Umbilical cord (tissue), 2 donors: ENCODE results near the gene DBP. TPM values are rescaled to one million over a fixed set of nuclear protein-coding genes. Genes with fewer than 3 reads are reported as not detected.

Source experiments
- DNase-seq: peaks from one replicate; pipeline ENCODE4 v3.0.0-alpha.2; 2015; ENCODE audit warnings: low spot score
- total RNA-seq: library from RNA; depleted of rRNA; stranded (reverse); fragments of >200 nt; gene quantifications from one replicate; pipeline ENCODE4 v1.2.3, GENCODE V29; 2014; ENCODE audit warnings: low replicate concordance; ENCODE audit not compliant: insufficient read depth

DBP gene
- total RNA-seq, 1 donor from 2014 or later, result 0.72 TPM

DNA sequence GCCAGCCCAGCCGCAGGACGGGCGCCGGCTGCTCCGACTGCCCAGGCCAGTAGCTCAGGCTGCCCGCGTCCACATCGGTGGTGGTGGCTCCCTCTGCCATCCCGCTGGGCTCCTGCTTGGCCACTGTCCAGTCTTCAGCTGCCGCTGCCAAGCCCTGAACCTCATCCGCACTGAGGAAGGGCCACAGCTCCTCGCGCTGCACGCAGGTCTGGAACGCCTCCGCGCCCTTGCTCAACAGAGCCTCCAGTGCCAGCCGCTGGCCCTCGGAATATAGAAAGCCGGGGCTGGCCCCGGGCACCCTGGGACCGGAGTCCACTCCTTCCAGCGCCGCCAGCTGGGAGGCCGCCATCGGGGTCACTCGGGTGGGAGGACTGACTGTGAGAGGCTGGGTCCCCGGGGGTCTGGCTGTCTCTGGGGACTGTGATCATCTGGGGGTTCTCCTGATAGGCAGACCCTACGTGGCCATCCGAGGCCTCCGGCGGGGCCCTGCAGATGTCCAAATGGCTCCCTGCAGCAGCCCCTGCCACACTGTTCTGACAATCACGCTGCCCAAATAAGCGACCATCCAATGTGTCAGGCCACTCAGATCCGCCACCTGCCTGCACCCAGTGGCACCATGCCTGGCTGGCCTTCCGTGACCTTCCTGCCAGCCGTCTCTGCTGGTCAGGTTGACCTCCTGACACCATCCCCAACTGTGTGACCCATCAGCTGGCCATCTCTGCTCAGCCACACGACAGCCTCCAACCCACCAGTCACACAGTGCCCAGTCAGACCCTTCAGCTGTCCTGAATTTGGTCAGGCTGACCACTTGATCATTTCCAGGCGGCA lies 23.9 kb downstream of the DBP start:
- DNase-seq, result no peak

DNA sequence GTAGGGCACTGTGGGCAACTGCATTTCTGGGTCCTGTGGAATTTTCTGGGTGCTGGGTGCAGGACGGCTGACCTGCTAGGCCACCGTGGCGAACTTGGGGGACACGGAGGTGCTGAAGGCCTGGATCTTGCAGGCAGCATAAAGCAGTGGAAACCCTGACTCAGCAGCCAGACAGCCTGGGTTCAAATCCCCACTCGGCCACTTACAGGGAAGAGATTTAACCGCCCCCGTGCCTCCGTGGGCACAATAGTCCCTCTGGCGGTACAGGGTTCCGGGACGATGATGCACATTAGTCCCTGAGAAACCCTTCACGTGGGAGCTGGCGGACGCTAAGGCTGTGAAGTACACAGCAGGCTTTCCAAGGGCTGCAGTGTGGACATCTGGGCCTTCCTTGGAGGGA lies 25.3 kb downstream of the DBP start:
- DNase-seq, result no peak

DNA sequence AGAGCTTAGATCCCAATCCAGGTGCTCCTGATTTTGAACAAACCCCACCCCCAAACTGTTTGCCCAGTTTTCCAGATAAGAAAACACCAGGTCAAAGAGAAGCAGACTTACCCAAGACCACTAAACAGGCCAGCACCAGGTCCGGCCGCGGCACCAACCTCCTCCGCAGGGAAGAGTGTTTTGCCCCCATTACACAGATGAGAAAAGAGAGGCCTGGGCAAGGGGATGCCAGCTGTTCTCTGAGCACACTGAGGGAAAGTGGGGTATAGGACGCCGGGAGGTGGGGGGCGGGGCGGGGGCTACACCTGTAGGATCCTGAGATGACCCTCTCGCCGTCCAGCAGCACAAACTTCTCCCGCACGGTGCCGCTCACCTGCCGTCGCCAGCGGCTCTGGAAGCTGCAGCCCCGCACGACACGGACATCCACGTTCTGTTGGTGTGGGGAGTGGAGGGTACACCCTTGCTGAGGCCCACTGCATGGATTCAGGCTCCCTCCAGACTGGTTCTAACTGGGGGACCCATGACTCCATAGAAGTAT lies 27.5 kb downstream of the DBP start:
- DNase-seq, result no peak

DNA sequence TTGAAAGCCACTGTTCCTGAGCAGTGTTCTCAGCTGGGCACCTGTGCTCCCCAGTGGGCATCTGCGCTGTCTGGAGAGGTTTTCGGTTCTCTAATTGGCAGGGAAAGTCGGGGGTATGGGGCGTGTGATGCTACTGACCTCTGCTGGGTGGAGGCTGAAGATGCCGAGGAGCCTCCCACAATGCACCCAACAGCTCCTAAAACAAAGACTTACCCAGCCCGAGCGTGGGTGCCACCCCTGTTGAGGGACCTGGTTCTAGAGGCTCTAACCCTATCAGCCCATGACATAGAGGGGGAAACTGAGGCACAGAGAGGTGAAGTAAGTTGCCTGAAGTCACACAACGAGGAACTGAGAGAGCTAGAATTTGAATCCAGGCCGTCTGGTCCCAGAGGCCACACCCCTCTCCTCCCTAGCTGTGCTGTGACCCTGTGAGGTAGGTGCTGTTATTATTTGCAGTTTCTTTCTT lies 28.3 kb downstream of the DBP start:
- no peak for DNase-seq

DNA sequence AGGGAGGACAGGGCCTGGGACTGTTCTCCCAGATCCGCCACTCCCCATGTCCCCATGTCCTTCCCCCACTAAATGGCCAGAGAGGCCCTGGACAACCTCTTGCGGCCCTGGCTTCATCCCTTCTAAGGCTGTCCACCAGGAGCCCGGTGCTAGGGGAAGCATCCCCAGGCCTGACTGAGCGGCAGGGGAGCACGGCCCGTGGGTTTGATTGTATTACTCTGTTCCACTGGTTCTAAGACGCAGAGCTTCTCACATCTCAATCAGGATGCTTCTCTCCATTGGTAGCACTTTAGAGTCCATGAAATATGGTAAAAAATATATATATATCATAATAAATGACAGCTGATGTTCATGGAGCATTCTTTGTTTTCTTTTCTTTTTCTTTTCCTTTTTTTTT lies 29.8 kb downstream of the DBP start:
- DNase-seq, result no peak

DNA sequence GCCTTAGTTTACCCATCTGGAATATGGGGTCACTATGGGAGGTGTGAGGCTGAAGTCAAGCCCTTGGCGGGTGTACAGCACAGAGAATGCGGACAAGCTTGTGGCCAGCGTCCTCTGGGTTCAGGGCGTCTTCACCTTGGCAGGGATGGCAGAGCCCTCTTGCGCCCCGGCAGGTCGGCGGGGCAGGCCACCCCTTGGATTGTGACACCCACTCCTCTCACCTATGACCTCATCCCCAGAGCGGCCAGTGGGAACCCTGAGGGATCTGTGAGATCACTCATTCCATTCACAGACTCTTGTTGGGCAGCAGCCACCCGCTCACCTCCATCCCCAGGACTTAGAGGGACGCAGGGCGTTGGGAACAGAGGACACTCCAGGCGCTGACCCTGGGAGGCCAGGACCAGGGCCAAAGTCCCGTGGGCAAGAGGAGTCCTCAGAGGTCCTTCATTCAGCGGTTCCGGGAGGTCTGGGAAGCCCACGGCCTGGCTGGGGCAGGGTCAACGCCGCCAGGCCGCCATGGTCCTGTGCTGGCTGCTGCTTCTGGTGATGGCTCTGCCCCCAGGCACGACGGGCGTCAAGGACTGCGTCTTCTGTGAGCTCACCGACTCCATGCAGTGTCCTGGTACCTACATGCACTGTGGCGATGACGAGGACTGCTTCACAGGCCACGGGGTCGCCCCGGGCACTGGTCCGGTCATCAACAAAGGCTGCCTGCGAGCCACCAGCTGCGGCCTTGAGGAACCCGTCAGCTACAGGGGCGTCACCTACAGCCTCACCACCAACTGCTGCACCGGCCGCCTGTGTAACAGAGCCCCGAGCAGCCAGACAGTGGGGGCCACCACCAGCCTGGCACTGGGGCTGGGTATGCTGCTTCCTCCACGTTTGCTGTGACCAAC lies 30.5 kb downstream of the DBP start, which contains the start of gene SPACA4:
TSS of gene SPACA4 (plus strand) at position 280 of the 896 bp plus-strand sequence. CDS start at position 517, 237 bp downstream.
- DNase-seq, result no peak

DNA sequence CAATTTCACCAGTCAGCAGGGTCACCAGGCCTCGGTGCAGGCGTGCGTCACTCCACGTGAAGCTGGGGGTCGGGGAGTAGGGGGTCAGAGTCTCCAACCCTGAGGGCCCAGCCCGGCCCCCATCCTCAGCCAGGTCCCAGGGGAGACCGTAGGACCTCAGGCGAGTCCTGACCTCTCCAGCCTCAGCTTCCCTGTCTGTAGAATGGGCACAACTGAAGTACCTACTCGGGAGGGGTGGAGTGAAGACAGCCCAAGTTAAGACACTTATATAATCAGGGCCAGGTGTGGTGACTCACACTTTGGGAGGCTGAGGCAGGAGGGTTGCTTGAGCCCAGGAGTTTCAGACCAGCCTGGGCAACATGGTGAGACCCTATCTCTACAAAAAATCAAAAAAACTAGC lies 33.3 kb downstream of the DBP start:
- DNase-seq, result no peak

DNA sequence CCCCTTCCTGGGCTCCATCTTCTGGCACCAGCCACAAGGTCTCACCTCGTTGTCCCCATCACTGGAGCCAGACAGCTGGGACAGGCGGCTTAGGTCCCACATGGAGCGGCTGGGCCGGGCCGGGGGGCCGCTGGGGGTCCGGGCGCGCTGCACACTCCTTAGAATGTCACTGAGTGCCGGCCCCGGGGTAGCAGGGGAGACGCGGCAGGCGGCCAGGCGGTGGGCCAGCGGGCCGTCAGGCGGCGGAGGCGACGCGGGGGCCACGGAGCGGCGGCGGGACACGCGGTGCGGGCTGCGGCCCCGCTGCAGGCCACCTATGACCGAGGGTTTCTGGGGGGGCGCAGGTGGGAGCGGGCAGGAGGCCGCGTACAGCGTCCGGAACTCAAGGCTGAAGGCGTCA lies 33.7 kb downstream of the DBP start:
- no peak for DNase-seq

DNA sequence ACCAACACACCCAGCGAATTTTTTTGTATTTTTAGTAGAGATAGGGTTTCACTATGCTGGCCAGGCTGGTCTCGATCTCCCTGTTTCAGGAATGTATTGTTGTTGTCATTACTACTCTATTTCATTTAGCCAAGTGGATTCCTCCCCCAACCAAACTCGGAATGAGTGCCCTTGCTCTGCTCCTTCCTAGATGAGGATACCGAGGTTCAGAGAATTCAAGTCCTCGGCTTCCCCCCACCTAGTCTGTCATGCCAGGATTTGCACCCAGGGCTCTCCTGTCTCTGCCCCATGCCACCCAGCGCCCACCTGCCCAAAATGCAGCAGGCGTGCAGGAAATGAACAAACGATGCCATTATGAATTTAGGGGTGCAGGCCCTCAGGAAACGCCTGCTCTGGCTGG lies 34.2 kb downstream of the DBP start:
- DNase-seq, result no peak

DNA sequence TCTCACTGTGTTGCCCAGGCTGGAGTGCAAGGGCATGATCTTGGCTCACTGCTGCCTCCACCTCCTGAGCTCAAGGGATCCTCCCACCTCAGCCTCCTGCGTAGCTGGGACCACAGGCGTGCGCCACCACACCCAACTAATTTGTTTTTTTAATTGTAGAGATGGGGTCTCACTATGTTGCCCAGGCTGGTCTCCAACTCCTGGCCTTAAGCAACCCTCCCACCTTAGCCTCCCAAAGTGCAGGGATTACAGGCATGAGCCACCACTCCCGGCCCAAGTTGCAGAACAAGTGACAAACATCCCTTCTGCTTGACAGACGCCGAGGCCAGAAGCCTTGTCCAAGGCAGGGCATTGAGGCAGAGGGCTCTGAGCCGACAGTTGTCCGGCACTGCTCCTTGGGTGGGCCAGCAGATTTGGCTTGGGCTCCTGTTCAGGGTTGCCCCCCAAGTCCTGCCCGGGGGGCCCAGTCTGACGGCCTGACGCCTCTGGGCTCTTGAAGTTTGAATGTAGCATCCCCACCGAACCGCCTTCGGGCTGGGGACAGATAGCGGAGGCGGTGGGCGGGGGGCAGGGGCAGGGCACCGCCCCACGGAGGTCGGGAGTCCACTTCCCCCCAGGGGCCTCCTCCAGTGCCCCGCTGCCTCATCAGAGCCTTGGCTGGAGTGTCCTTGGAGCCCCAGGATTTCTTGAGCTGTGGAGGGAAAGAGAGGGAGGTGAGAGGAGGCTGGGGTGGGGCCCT lies 36.3 kb downstream of the DBP start:
- DNase-seq, result no peak

DNA sequence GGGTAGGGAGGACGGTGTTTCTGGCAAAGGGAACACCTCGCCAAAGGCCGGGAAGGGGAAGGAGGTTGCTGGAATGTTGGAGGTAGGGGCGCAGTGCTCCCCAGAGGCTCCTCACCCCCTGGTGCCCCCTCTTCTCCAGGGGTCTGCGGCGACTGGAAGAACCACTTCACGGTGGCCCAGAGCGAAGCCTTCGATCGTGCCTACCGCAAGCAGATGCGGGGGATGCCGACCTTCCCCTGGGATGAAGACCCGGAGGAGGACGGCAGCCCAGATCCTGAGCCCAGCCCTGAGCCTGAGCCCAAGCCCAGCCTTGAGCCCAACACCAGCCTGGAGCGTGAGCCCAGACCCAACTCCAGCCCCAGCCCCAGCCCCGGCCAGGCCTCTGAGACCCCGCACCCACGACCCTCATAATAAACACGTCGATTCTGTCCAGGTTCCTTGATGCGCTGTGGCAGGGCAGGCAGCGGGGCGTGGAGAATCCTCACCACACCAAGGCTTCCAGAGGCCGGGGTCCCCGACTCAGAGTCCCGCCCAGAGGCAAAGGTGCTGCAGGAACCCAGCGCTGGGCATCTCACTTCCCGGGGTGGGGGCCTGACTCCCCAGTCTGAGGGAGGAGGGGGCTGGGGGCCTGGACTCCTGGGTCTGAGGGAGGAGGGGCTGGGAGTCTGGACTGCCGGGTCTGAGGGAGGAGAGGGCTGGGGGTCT lies 38.0 kb downstream of the DBP start:
- no peak for DNase-seq

DNA sequence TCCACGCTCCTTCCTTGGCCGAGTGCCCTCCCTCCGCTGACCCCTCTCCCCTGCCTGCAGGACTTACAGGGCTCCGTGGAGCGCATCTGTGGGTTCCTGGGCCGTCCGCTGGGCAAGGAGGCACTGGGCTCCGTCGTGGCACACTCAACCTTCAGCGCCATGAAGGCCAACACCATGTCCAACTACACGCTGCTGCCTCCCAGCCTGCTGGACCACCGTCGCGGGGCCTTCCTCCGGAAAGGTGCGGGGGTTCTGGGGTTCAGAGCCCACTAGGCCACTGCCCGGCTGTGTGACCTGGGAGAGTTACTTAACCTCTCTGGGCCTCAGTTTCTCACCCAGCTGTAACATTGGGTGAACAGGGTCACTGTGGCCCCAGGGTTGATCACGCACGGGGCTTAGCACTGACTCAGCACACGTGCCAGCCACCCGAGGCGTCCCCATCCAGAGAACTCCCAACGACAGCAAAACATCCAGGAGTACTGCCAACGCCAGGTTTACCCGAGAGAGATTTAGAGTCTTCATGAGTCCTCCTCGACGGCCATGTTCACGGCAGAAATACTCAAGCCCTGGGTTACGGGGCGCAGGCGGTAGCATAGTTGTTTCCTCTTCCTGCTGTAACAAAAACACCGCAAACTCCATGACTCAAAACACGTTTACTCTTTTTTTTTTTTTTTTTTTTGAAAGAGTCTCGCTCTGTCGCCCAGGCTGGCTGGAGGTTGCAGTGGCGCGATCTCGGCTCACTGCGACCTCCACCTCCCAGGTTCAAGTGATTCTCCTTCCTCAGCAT lies 40.3 kb downstream of the DBP start:
- no peak for DNase-seq

DNA sequence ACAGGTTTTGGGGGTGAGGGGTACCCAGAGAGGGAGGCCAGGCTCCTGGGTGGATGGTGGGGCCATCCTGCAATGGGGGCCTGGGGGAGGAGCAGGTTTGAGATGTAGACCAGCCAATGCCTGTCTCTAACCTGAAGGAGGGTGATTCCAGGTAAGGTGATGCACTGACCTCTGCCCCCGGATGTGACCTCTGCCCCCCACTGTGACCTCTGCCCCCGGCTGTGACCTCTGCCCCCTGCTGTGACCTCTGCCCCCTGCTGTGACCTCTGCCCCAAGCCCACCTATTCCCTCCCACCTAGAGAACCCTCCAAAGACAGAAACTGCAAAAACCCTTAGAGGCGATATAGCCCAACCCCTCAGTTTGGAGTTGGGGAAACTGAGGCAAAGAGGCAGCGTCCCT lies 40.9 kb downstream of the DBP start:
- DNase-seq, result no peak

DNA sequence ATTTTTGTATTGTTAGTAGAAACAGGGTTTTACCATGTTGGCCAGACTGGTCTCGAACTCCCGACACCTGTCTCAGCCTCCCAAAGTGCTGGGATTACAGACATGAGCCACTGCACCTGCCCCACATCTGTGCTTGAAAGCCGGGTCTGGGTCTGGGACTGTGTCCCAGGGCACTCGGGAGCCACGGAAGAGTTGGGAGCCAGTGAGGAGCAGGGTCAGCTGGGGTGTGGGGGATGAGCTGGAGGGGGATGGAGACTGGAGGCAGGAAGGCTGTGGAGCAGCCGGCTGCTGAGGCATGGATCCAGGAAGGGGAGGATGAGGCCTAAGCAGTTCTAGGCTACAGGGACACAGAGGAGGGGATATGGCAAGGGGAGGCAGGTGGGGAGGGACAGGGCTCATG lies 41.3 kb downstream of the DBP start:
- DNase-seq, result no peak

DNA sequence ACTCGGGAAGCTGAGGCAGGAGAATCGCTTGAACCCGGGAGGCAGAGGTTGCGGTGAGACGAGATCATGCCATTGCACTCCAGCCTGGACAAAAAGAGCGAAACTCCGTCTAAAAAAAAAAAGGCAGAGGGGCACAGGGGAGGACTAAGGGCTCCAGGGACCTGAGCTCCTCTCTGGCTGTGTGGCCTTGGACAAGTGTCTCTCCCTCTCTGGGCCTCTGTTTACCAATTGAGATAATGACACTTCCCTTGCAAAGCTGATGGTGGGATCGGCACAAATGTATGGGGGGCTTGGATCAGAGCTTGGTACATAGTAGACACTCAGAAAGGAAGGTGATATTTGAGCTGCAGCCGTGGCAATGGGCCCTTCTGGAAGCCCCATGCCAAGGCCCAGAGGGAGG lies 42.0 kb downstream of the DBP start:
- no peak for DNase-seq

DNA sequence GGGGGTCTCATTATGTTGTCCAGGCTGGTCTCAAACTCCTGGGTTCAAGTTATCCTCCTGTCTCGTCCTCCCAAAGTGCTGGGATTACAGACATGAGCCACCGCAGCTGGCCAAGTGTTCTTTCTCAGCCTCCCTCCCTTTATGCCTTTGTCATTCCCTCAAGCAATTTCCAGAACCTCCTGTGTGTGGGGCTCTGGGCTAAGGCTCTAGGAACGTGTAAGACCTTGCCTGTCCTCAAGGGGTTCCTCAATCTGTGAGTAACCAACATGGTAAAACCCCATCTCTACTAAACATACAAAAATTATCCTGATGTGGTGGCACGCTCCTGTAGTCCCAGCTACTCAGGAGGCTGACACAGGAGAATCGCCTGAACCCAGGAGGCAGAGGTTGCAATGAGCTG lies 46.2 kb downstream of the DBP start:
- no peak for DNase-seq

DNA sequence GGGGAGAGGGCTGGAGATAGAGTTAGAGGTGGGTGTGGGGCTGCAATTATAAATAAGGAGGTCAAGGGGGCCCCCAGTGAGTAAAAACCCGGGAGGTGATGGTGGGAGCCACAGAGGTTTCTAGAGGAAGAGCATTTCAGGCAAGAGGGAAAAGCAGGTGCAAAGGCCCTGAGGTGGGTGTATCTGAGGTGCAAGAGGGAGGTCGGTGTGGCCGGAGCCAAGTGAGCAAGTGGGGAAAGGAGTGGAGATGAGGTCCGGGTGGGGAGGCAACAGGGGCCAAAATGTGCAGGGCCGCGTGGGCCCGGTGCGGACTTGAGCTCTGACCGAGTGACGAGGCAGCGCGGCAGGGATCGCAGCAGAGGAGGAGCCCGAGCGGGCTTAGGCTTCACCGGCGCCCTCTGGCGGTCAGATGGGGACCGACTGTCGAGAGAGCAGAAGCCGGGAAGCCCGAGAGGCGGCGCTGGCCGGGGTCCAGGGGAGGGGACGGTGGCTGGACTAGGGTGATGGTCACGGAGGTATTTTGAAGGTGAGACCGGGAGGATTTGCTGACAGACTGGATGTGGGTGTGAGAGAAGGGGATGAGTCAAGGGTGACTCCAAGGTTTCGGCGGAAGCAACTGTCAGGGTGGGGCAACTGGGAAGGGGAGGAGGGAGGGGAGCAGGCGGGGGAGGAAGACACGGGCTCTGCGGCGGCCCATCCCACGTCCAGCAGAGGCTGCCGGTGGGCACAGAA lies 48.3 kb downstream of the DBP start:
- DNase-seq, result peak; percentile 83

DNA sequence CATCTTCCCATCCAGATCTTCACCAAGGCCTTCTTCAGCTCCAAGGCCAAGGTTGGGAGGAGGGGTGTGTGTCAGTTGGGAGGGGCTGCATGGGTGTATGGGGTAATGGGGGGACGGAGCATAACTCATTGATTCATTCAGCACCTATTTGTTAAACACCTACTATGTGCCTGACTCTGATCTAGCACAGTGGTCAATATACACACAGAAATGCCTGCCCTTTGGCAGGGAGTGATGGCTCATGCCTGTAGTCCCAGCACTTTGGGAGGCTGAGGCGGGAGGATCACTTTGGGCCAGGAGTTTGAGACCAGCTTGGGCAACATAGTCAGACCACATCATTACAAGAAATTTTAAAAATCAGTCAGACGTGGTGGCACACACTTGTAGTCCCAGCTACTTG lies 49.8 kb downstream of the DBP start:
- no peak for DNase-seq

DNA sequence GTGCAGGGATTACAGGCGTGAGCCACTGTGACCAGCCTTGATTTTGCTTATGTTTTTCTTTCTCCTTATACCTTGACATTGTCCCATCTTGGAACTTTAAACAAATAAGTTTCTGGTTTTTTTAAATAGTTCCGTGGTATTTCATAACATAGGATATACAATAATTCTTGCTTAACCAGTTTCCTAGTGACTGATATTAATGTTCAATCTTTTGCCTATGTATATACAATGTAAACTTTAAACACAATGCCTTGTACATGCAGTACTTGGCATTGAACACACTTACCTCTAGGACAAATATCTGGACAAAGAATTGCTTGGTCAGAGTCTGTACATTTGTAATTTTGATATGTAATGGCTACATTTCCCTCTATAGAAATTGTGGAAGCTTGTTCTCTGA lies 55.0 kb downstream of the DBP start:
- DNase-seq, result no peak
